Stimulated activated CD4-positive, alpha-beta T cell treated with anti-CD3 and anti-CD28 coated beads, Interleukin-4, amount 100 ng/mL, for 1 hour (primary cell): ENCODE results near the gene TBX4.

Experiments used
- DNase-seq: peaks from one replicate; pipeline ENCODE4 v3.0.0-alpha.2; 2020

TBX4 gene

DNA sequence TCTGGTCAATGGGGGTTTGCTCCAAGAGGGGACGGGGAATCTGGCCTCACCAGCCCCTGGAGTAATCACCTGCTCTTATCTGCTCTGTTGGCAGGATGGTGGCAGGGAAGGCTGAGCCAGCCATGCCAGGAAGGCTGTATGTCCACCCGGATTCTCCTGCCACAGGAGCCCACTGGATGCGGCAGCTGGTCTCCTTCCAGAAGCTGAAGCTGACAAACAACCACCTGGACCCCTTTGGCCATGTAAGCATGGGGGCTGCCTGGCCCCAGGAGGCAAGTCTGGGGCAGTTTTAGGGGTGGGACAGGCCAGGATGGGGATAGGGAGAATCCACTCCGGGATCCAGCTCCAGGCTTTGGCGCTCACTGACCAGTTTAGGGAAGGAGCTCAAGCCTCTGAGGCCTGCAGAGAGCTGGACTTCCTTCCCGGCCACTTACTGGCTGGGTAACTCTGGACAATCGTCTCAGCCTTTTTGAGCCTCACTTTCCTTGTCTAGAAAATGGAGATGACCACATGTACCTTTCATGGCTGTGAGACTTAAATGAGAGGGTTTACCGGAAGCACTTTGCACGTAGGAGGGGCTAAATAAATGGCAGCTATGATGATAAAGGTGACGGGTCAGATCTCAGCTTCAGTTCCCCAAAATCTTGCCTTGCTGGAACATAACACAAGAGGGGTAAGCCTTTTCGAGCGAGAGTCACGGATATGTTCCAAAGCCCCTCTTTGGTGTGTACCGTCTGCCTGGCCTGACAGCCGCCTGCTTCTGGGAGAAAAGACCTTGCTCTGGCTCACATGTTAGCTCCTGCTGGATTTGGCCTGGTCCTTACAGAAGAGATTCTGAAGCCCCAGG, 15.4 kb downstream of the TBX4 start:
- no peak for DNase-seq

DNA sequence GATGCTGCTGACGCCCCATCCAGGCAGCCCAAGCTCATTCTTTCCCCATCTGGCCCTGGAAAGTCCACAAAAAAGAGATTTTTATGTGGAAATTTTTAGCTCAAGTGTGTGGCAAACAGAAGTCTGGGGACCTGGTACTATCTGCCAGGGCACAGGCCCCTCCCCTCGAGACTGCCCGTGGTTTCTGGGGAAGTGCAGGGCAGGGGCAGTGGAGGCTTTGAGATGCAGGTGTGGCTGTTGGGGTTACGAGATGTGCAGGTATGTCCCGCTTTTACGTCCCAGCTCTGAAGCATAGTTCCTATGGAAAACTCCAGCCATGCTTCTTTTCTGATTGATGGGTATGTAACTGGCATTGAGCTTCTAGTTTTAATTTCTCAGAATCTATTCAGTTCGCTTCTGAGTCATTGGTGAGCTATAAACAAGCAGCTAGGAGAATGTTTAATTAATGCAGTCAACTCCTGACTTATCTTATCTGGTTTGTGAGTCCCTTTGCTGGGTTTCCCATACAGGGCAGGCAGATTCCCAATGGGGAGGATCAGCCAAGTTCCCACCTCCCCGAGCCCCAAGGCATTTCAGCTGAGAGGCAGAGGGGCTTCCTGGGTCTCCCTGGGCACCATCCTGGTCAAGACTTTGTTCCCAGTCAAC, 16.2 kb downstream of the TBX4 start:
- no peak for DNase-seq

DNA sequence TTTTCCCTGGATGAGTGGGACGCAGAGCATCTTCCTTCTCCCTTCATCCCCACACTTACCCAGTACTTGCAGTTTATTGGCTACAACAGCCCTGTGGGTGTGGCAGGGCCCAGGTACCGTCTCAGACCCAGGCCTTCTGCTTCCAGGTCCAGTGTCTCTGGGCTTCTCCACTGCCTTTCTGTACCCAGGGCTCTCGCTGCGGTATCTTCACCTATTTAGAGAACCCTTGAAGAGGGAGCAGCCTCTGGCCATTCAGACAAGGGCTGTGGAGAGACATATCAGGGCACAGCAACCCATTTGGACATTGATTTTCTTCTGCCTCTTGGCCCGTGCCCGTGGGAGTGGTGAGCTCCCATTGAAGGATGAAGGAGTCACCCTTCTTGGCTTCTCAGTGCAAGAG, 17.3 kb downstream of the TBX4 start:
- no peak for DNase-seq

GRCh38 chr17:61469949-61470348, 17.7 kb downstream of the TBX4 start:
- no peak for DNase-seq

DNA sequence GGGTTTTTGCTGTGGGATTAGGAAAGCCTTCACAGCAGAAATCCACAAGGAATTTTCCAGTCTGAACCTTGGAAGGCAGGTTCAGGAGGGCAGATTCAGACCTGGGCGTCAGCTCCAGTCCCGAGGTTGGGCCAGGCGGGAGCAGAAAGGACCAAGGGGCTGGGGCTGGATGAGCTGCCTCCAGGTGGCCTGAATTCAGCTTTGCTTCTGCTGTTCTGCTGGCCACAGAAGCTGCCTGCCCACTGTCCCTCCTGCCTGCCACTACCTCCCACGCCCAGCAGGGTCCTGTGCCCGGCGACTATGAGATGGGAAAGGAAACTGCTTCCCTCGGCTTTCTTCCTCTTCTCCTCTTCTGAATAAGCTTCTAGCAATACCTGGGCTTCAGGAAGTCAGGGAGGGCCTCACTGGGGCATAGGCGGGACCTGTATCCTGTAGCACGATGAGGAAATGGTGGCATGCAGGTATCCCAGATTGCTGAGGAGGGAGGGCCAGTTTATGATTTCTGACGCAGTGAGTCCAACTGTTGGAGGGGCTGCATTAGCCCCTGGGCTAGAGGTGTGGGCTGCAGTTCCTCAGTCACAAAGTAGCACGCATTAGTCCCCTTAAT, 18.4 kb downstream of the TBX4 start:
- no peak for DNase-seq

DNA sequence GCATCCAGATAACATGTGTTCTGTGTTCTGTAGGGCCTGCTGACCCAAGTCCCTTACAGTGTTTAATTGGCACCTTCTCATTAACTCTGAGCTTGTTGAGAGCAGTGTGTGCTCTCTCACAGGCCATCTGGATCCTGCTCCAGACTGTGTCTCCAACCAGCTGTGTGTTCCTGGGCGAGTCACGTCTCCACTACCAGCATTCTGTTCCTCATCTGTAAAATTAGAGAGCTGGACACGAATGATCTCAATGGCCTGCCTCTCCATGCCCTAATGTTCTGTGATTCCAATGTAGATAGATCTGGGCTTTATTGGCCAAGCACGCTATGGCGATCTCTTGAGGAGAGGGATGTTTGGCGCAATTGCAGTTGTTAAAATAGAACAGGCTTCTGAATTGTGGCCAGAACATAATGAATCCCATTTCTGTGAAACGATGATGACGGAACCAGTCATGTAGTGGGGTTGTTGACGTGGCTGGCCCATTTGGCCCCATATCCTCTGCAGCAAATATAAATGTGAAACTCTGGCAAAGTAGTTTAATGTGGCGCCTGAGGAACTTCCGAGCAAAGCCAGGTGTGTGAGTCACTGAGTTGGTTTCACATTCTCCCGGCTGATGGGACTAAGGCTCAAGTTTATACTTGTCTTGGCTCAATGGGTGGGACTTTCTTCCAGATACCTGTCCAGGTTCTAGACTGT, 22.2 kb downstream of the TBX4 start:
- no peak for DNase-seq

DNA sequence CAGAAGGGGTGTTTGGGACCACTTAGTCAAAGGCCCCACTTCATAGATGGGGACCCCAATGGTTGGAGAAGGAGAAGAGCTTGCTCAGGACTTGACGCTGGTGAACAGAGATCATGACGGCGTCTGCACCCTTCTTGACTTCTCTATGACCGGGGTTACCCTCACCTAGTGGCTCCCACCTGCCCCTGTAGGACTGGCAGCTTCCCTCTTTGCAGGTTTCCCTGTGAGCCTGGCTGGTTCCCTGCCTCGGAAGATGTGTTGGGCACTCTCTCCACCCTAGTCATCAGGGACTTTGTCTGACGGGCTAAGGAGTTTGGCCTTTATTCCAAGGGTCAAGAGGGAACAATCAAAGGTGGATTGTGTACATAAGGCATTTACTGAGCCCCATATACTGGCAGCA, 22.7 kb downstream of the TBX4 start:
- no peak for DNase-seq

DNA sequence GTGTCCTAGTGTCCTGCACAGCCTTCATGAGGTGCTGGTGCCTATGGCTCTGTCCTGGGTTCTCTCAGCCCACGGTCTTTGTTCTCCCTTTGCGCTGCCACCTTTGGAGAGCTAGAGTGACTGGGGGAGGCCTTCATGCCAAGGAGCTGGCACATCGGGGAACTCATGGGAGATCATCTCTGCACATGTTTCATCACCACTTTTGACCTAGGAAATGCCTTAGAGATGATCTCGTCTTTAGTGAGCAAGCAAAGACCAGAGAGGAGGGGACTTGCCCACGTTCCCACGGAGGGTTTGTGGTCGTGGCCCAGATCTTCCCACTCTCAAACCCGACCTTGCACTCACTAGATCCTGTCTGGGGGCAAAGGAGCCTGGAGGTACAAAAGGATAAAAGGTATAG, 23.5 kb downstream of the TBX4 start:
- no peak for DNase-seq

- DNase-seq, result no peak
Observed at GRCh38 chr17:61476476-61477203, 24.4 kb downstream of the TBX4 start.

GRCh38 chr17:61477204-61477834, 25.1 kb downstream of the TBX4 start:
- no peak for DNase-seq

DNA sequence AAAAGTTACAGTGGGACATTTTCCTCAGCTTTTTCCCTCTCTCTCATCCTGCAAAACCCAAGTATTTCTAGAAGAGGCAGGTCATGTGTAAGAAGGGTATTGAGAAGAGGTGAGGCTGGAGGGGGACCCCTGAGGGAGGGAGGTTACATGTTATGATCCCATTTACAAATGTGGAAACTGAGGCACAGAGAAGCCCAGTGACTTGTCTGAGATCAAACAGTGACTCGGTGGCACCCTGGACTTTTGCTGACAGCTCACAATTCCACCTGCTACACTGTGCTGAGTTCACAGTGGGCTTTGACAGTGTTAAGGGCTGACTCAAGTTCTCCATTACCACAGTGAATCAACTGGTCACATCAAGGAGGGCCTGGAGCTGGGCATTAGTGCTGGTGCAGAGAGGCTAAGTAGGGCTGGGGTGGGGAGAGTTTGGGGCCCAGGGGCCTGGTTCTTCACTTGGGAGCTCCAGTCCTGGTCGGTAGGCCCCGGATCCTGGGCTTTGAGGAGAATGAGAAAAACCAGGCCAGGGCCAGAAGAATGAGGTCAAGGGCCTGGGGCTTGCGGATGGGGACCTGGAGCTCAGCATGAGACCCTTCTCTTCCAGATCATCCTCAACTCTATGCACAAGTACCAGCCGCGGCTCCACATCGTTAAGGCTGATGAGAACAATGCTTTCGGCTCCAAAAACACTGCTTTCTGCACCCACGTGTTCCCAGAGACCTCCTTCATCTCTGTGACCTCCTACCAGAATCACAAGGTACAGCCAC, 26.0 kb downstream of the TBX4 start:
- DNase-seq, result no peak

- DNase-seq, result no peak
Observed at GRCh38 chr17:61478790-61479492, 26.7 kb downstream of the TBX4 start.

- DNase-seq, result no peak
Observed at GRCh38 chr17:61479493-61480413, 27.5 kb downstream of the TBX4 start.

- no peak for DNase-seq
Observed at GRCh38 chr17:61480414-61480807, 28.2 kb downstream of the TBX4 start.

- DNase-seq, result no peak
Observed at GRCh38 chr17:61481421-61481820, 29.2 kb downstream of the TBX4 start.

GRCh38 chr17:61482467-61482866, 30.2 kb downstream of the TBX4 start:
- no peak for DNase-seq

DNA sequence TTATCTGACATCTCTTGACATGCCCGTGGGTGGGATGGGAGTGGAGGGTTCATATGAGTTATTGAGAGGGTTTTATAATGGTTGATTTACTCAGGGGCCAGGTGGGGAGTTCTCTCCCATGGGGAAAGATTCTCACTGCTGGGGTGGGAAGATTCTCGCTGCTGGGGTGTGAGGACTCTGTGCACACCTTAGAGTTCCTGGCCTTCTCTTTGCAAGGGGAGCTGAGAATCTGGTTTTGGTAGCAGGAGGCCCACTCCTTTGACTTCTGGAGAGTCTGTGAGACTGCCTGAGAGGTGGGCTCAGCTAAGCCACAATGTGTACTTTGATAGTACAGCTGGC, 31.5 kb downstream of the TBX4 start:
- DNase-seq, result no peak

GRCh38 chr17:61484174-61484573, 32.0 kb downstream of the TBX4 start:
- DNase-seq, result no peak

GRCh38 chr17:61485067-61485775, 33.0 kb downstream of the TBX4 start:
- DNase-seq, result no peak
